Measurements from ENCODE around the gene SCARF1.

DNA sequence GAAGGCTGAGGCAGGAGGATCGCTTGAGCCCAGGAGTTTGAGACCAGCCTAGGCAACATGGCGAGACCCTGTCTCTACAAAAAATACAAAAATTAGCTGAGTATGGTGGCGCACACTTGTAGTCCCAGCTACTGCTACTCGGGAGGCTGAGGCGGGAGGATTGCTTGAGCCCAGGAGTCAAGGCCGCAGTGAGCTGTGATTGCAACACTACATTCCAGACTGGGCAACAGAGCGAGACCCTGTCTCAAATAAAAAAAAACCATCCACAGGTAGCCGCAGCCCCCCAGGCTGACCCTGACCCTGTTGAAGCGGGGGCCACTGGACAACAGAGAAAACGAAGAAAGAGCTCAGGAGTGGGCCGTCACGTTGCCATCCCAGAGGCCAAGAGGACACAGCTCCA, 20.9 kb downstream of the SCARF1 start:
- TF ChIP-seq, protein P1, sequence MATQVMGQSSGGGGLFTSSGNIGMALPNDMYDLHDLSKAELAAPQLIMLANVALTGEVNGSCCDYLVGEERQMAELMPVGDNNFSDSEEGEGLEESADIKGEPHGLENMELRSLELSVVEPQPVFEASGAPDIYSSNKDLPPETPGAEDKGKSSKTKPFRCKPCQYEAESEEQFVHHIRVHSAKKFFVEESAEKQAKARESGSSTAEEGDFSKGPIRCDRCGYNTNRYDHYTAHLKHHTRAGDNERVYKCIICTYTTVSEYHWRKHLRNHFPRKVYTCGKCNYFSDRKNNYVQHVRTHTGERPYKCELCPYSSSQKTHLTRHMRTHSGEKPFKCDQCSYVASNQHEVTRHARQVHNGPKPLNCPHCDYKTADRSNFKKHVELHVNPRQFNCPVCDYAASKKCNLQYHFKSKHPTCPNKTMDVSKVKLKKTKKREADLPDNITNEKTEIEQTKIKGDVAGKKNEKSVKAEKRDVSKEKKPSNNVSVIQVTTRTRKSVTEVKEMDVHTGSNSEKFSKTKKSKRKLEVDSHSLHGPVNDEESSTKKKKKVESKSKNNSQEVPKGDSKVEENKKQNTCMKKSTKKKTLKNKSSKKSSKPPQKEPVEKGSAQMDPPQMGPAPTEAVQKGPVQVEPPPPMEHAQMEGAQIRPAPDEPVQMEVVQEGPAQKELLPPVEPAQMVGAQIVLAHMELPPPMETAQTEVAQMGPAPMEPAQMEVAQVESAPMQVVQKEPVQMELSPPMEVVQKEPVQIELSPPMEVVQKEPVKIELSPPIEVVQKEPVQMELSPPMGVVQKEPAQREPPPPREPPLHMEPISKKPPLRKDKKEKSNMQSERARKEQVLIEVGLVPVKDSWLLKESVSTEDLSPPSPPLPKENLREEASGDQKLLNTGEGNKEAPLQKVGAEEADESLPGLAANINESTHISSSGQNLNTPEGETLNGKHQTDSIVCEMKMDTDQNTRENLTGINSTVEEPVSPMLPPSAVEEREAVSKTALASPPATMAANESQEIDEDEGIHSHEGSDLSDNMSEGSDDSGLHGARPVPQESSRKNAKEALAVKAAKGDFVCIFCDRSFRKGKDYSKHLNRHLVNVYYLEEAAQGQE (tag by site-specific recombination; IDR thresholded peaks at IDR 0.05) = no peak
- TF ChIP-seq, protein P2, sequence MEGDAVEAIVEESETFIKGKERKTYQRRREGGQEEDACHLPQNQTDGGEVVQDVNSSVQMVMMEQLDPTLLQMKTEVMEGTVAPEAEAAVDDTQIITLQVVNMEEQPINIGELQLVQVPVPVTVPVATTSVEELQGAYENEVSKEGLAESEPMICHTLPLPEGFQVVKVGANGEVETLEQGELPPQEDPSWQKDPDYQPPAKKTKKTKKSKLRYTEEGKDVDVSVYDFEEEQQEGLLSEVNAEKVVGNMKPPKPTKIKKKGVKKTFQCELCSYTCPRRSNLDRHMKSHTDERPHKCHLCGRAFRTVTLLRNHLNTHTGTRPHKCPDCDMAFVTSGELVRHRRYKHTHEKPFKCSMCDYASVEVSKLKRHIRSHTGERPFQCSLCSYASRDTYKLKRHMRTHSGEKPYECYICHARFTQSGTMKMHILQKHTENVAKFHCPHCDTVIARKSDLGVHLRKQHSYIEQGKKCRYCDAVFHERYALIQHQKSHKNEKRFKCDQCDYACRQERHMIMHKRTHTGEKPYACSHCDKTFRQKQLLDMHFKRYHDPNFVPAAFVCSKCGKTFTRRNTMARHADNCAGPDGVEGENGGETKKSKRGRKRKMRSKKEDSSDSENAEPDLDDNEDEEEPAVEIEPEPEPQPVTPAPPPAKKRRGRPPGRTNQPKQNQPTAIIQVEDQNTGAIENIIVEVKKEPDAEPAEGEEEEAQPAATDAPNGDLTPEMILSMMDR (tag by site-specific recombination; IDR thresholded peaks at IDR 0.05) = no peak
- TF ChIP-seq ZNF211 (tag by site-specific recombination; IDR thresholded peaks at IDR 0.05; ENCODE audit: low read depth) = no peak
- no peak for TF ChIP-seq YY1 (tag by site-specific recombination; IDR thresholded peaks at IDR 0.05)
- TF ChIP-seq ZFP3 (tag by site-specific recombination; IDR thresholded peaks at IDR 0.05; ENCODE audit: low read depth) = no peak
- no peak for TF ChIP-seq ZBTB8A (tag by site-specific recombination; IDR thresholded peaks at IDR 0.05)
- TF ChIP-seq ZNF394 (tag by site-specific recombination; IDR thresholded peaks at IDR 0.05; ENCODE audit: borderline replicate concordance) = no peak
- no peak for TF ChIP-seq HOXA7 (CRISPR knock-in tag; IDR thresholded peaks at IDR 0.05; ENCODE audit: borderline replicate concordance)
- TF ChIP-seq ZNF830 (tag by site-specific recombination; IDR thresholded peaks at IDR 0.05; ENCODE audit: low read depth) = no peak
- no peak for TF ChIP-seq WT1 (tag by site-specific recombination; IDR thresholded peaks at IDR 0.05)
- TF ChIP-seq ZSCAN16 (tag by site-specific recombination; IDR thresholded peaks at IDR 0.05) = no peak
